Activated CD8-positive, alpha-beta memory T cell treated with anti-CD3 and anti-CD28 coated beads, Interleukin-2, amount 50 U/mL, for 48 hours (primary cell): Measurements from ENCODE around the gene PKIG.

Source experiments
- DNase-seq: peaks from one replicate; pipeline ENCODE4 v3.0.0-alpha.2; 2020

The PKIG gene

GRCh38 chr20:44597516-44597915 lies 15.1 kb downstream of the PKIG start:
- no peak for DNase-seq

GRCh38 chr20:44597930-44598329 lies 15.6 kb downstream of the PKIG start:
- no peak for DNase-seq

GRCh38 chr20:44598423-44599305 lies 16.3 kb downstream of the PKIG start:
- DNase-seq: no peak

- DNase-seq: no peak
Measured at GRCh38 chr20:44599715-44600114, 17.3 kb downstream of the PKIG start.

- no peak for DNase-seq
Measured at GRCh38 chr20:44600301-44600700, 17.9 kb downstream of the PKIG start.

GRCh38 chr20:44600758-44601201 lies 18.4 kb downstream of the PKIG start:
- no peak for DNase-seq

- no peak for DNase-seq
Measured at GRCh38 chr20:44601236-44601671, 18.9 kb downstream of the PKIG start.

- no peak for DNase-seq
Measured at GRCh38 chr20:44601801-44602204, 19.4 kb downstream of the PKIG start.

- no peak for DNase-seq
Measured at GRCh38 chr20:44603327-44603726, 20.9 kb downstream of the PKIG start.

- DNase-seq: no peak
Measured at GRCh38 chr20:44606725-44607441, 24.5 kb downstream of the PKIG start.

- no peak for DNase-seq
Measured at GRCh38 chr20:44609006-44609515, 26.7 kb downstream of the PKIG start.

GRCh38 chr20:44609516-44610312 lies 27.3 kb downstream of the PKIG start:
- DNase-seq: peak; percentile 93

GRCh38 chr20:44610313-44610962 lies 28.1 kb downstream of the PKIG start:
- DNase-seq: no peak

GRCh38 chr20:44613575-44613974 lies 31.2 kb downstream of the PKIG start:
- no peak for DNase-seq

- no peak for DNase-seq
Measured at GRCh38 chr20:44614525-44614924, 32.1 kb downstream of the PKIG start.

- DNase-seq: no peak
Measured at GRCh38 chr20:44615169-44615791, 32.9 kb downstream of the PKIG start.

- no peak for DNase-seq
Measured at GRCh38 chr20:44615876-44616603, 33.7 kb downstream of the PKIG start.

GRCh38 chr20:44616604-44616964 lies 34.2 kb downstream of the PKIG start:
- no peak for DNase-seq

GRCh38 chr20:44618318-44618731 lies 35.9 kb downstream of the PKIG start:
- DNase-seq: no peak

- DNase-seq: no peak
Measured at GRCh38 chr20:44619294-44619693, 36.9 kb downstream of the PKIG start.

- DNase-seq: no peak
Measured at GRCh38 chr20:44620030-44620429, 37.7 kb downstream of the PKIG start.
